Activated CD4-positive, alpha-beta memory T cell treated with anti-CD3 and anti-CD28 coated beads, Interleukin-2, amount 10 ng/mL, durations not matched to agents 7 days and 5 days (primary cell): ENCODE measurements around the gene TIMM22. TPM values are rescaled to one million over a fixed set of nuclear protein-coding genes. Genes with fewer than 3 reads are reported as not detected.
"Not testable (repeated sequence)": the region's sequence is repeated elsewhere in the genome, so short reads cannot be mapped to it uniquely, and the experiment has no call there.

Experiments used
- CTCF ChIA-PET: fragments of 350-600 bp; sonication (Branson Sonifier 250); formaldehyde crosslinking; loops from one replicate; lab custom pipeline; 2021; ENCODE audit warnings: antibody characterized with exemption, inconsistent platforms; lab: Charles Lee
- POLR2A ChIA-PET: fragments of 350-600 bp; sonication (Branson Sonifier 250); formaldehyde crosslinking; loops from one replicate; lab custom pipeline; 2021; ENCODE audit warnings: antibody characterized with exemption; lab: Charles Lee
- DNase-seq: peaks from one replicate; pipeline ENCODE4 v3.0.0-alpha.2; 2020
- H3K27ac Mint-ChIP-seq: one replicate; pipeline ENCODE4 v1.8.0; 2021; ENCODE audit warnings: mild to moderate bottlenecking, mixed read lengths
- H3K27me3 Mint-ChIP-seq: one replicate; pipeline ENCODE4 v1.8.0; 2021; ENCODE audit warnings: mixed read lengths
- H3K36me3 Mint-ChIP-seq: one replicate; pipeline ENCODE4 v1.8.0; 2021; ENCODE audit warnings: low read depth, mixed read lengths
- H3K4me1 Mint-ChIP-seq: one replicate; pipeline ENCODE4 v1.8.0; 2021; ENCODE audit warnings: mixed read lengths
- H3K4me3 Mint-ChIP-seq: one replicate; pipeline ENCODE4 v1.8.0; 2021; ENCODE audit warnings: mild to moderate bottlenecking, mixed read lengths
- H3K9me3 Mint-ChIP-seq: one replicate; pipeline ENCODE4 v1.8.0; 2021; ENCODE audit warnings: mixed read lengths
- total RNA-seq, 2 experiments: library from RNA; stranded (reverse); gene quantifications; one replicate each; pipeline ENCODE4 v1.2.3, GENCODE V29; 2021

TIMM22 gene
- total RNA-seq: 1 to 10 TPM; 8.1 to 8.2 TPM

DNA sequence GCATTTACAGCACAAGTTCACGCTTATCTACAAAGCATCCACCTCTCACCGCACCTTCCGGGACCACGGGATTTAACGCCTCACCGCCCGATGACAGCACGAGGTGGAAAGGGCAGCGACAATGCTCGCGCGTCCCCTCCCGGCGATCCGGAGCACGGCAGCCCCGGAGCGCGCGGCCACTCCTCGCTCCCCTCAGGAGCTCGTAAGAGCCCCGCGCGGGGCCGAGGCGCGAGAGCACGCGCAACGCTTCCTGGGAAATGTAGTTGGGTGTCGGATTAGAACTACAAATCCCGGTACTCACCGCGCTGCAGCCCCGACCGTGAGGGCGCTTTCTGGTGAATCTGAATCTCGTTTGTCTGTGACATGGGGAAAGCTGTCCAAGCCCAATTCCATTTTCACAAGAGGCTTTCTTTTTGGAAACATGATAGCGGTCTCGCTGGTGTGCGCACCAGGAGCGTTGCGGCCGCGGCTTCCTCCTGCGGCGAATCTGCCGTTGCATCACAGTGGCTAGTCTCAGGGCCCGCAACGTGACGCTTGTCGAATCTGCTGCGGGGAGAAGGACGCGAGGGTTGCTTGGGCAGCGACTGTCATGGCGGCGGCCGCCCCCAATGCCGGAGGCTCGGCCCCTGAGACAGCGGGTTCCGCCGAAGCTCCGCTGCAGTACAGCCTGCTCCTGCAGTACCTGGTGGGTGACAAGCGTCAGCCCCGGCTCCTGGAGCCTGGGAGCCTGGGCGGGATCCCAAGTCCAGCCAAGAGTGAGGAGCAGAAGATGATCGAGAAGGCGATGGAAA, at the start of gene TIMM22:
TSS of gene TIMM22 (plus strand) at position 576 of the 791 bp plus-strand sequence. CDS start at position 590, 14 bp downstream.
- DNase-seq: peak; percentile 94
- Mint-ChIP-seq H3K9me3 (peaks cover 24% of the 10 kb centered on the region), H3K27me3 (no peaks in the 10 kb centered on the region), H3K4me3 (peak within 1 kb of the TSS; percentile 91), H3K36me3 (peaks cover 31% of the 10 kb centered on the region), H3K4me1 (peaks cover 25% of the 10 kb centered on the region), H3K27ac (peak within 1 kb of the TSS; percentile 83)
- CTCF ChIA-PET: interaction anchor here (0.6 to 3.0 kb wide), 31 partner anchors 11 to 586 kb away, joined by 3 to 27 read pairs (median 4); partner anchors contain the start of genes GEMIN4, GLOD4, MRM3 and NXN
- POLR2A ChIA-PET: interaction anchor here (0.6 to 2.5 kb wide), 9 partner anchors 14 to 623 kb away, joined by 3 to 23 read pairs (median 3); partner anchors contain the start of genes GLOD4, MRM3 and NXN

- DNase-seq: no peak
- peaks cover 12% of the 10 kb centered on the region for H3K27me3 Mint-ChIP-seq
- H3K36me3 Mint-ChIP-seq: no peaks in the 10 kb centered on the region
- H3K9me3 Mint-ChIP-seq: no peaks in the 10 kb centered on the region
- ChIA-PET CTCF (no interaction called here), POLR2A (no interaction called here)
- H3K27ac Mint-ChIP-seq: no peak overlapping the region
- H3K4me1 Mint-ChIP-seq: peaks cover 1% of the 10 kb centered on the region
- no peak overlapping the region for H3K4me3 Mint-ChIP-seq
These were observed 48.6 kb upstream of the TIMM22 start for GRCh38 chr17:948284-948852.

- Mint-ChIP-seq H3K27me3 (peaks cover 12% of the 10 kb centered on the region), H3K9me3 (no peaks in the 10 kb centered on the region), H3K4me1 (peaks cover 1% of the 10 kb centered on the region), H3K4me3 (no peak overlapping the region), H3K36me3 (no peaks in the 10 kb centered on the region), H3K27ac (no peak overlapping the region)
- POLR2A ChIA-PET: no interaction called here
- DNase-seq: no peak
- CTCF ChIA-PET: no interaction called here
These were observed 47.2 kb upstream of the TIMM22 start for GRCh38 chr17:949623-950303.

- H3K27ac Mint-ChIP-seq: no peak overlapping the region
- peaks cover 12% of the 10 kb centered on the region for H3K27me3 Mint-ChIP-seq
- H3K36me3 Mint-ChIP-seq: no peaks in the 10 kb centered on the region
- DNase-seq: no peak
- no peaks in the 10 kb centered on the region for H3K9me3 Mint-ChIP-seq
- ChIA-PET POLR2A (no interaction called here), CTCF (no interaction called here)
- H3K4me3 Mint-ChIP-seq: no peak overlapping the region
- H3K4me1 Mint-ChIP-seq: peaks cover 1% of the 10 kb centered on the region
These were observed 45.4 kb upstream of the TIMM22 start for GRCh38 chr17:951325-952132.

- H3K4me3 Mint-ChIP-seq, H3K36me3 Mint-ChIP-seq, POLR2A ChIA-PET, CTCF ChIA-PET, H3K4me1 Mint-ChIP-seq, H3K9me3 Mint-ChIP-seq, DNase-seq, H3K27ac Mint-ChIP-seq: not testable (repeated sequence)
- H3K27me3 Mint-ChIP-seq: peaks cover 12% of the 10 kb centered on the region
These were observed 44.3 kb upstream of the TIMM22 start for GRCh38 chr17:952592-952991.

DNA sequence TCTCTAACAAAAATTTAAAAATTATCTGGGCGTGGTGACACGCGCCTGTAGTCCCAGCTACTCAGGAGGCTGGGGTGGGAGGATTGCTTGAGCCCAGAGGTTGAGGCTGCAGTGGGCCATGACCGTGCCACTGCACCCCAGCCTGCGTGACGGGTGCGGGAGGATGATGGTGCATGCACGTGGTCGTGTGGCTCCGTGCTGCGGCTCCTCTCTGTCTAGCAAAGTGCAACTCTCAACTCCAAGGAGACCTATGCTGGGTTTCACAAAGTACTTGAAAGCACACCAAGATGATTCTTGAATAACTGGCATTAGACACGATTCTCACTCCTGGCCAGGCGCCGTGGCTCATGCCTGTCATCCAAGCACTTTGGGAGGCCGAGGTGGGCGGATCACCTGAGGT, 43.2 kb upstream of the TIMM22 start:
- CTCF ChIA-PET: no interaction called here
- POLR2A ChIA-PET: no interaction called here
- Mint-ChIP-seq H3K4me3 (no peak overlapping the region), H3K9me3 (no peaks in the 10 kb centered on the region), H3K27ac (no peak overlapping the region), H3K27me3 (peaks cover 12% of the 10 kb centered on the region), H3K36me3 (no peaks in the 10 kb centered on the region), H3K4me1 (peaks cover 1% of the 10 kb centered on the region)
- DNase-seq: no peak

GRCh38 chr17:954431-955164, 42.3 kb upstream of the TIMM22 start:
- peaks cover 1% of the 10 kb centered on the region for H3K4me1 Mint-ChIP-seq
- H3K27me3 Mint-ChIP-seq: peaks cover 12% of the 10 kb centered on the region
- no peak overlapping the region for H3K27ac Mint-ChIP-seq
- ChIA-PET POLR2A (no interaction called here), CTCF (no interaction called here)
- DNase-seq: no peak
- no peak overlapping the region for H3K4me3 Mint-ChIP-seq
- no peaks in the 10 kb centered on the region for H3K36me3 Mint-ChIP-seq
- no peaks in the 10 kb centered on the region for H3K9me3 Mint-ChIP-seq

- Mint-ChIP-seq H3K4me3 (no peak overlapping the region), H3K27me3 (peaks cover 3% of the 10 kb centered on the region), H3K4me1 (no peaks in the 10 kb centered on the region), H3K27ac (no peak overlapping the region), H3K9me3 (no peaks in the 10 kb centered on the region), H3K36me3 (no peaks in the 10 kb centered on the region)
- ChIA-PET CTCF (interaction anchor here (0.7 to 1.4 kb wide), 2 partner anchors 40 to 103 kb away, joined by 3 to 4 read pairs; partner anchors contain the start of gene TIMM22), POLR2A (no interaction called here)
- DNase-seq: no peak
These were observed 40.0 kb upstream of the TIMM22 start for GRCh38 chr17:956905-957304.

- Mint-ChIP-seq H3K4me3 (no peak overlapping the region), H3K9me3 (no peaks in the 10 kb centered on the region)
- CTCF ChIA-PET: interaction anchor here (1.4 kb wide), 1 partner anchor 39 kb away, joined by 4 read pairs; the partner anchor contains the start of gene TIMM22
These were observed 39.0 kb upstream of the TIMM22 start for GRCh38 chr17:957856-958421.

GRCh38 chr17:958712-959451, 38.0 kb upstream of the TIMM22 start:
- POLR2A ChIA-PET: no interaction called here
- CTCF ChIA-PET: no interaction called here
- H3K9me3 Mint-ChIP-seq: no peaks in the 10 kb centered on the region

More at GRCh38 chr17:957856-958421, 39.0 kb upstream of the TIMM22 start:
- Mint-ChIP-seq H3K27ac (no peak overlapping the region), H3K27me3 (peaks cover 4% of the 10 kb centered on the region), H3K4me1 (no peaks in the 10 kb centered on the region), H3K36me3 (no peaks in the 10 kb centered on the region)
- POLR2A ChIA-PET: no interaction called here
- DNase-seq: no peak

GRCh38 chr17:962166-962565, 34.8 kb upstream of the TIMM22 start:
- CTCF ChIA-PET: no interaction called here
- no peaks in the 10 kb centered on the region for H3K9me3 Mint-ChIP-seq

More at GRCh38 chr17:958712-959451, 38.0 kb upstream of the TIMM22 start:
- DNase-seq: no peak
- Mint-ChIP-seq H3K27ac (no peak overlapping the region), H3K27me3 (peaks cover 4% of the 10 kb centered on the region), H3K4me3 (no peak overlapping the region), H3K4me1 (no peaks in the 10 kb centered on the region), H3K36me3 (no peaks in the 10 kb centered on the region)

More at GRCh38 chr17:962166-962565, 34.8 kb upstream of the TIMM22 start:
- POLR2A ChIA-PET: no interaction called here
- Mint-ChIP-seq H3K36me3 (no peaks in the 10 kb centered on the region), H3K27me3 (peaks cover 16% of the 10 kb centered on the region), H3K27ac (no peak overlapping the region), H3K4me1 (no peaks in the 10 kb centered on the region), H3K4me3 (no peak overlapping the region)
- no peak for DNase-seq
